ENCODE data around the gene NHLRC3. TPM values are rescaled to one million over a fixed set of nuclear protein-coding genes. Genes with fewer than 3 reads are reported as not detected.

The NHLRC3 gene
- total RNA-seq, 1 donor from 2014 or later: 35.4 TPM

DNA sequence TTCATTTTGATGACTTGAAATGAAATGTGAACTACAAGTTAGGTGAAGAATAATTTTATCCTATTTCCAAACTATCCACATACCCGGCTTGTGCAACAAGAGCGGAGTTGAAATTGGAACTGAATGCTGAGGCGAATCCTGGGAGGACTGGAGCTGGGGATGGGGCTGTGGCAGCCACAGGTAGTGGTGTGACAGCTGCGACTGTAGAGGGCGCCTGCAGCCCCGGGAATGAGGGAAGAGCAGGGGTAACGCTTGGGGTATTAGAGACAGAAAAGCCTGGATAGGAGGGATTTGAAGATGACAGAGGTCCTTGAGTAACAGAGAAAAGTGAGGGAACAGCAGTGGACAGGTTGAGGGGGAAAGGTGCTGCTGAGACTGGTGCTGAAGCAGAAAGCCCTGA, 25.6 kb upstream of the NHLRC3 start:
- ATAC-seq (no peak), DNase-seq (no peak)
- intact Hi-C loops (cut with DNase I): no loop called here
- Histone ChIP-seq H3K4me3 (no peak overlapping the region), H3K9me3 (no peaks in the 10 kb centered on the region), H3K4me1 (no peaks in the 10 kb centered on the region), H3K36me3 (peaks cover 95% of the 10 kb centered on the region), H3K27ac (no peak overlapping the region), H3K27me3 (ENCODE audit: low read depth) (no peaks in the 10 kb centered on the region)
- TF ChIP-seq, protein P1, sequence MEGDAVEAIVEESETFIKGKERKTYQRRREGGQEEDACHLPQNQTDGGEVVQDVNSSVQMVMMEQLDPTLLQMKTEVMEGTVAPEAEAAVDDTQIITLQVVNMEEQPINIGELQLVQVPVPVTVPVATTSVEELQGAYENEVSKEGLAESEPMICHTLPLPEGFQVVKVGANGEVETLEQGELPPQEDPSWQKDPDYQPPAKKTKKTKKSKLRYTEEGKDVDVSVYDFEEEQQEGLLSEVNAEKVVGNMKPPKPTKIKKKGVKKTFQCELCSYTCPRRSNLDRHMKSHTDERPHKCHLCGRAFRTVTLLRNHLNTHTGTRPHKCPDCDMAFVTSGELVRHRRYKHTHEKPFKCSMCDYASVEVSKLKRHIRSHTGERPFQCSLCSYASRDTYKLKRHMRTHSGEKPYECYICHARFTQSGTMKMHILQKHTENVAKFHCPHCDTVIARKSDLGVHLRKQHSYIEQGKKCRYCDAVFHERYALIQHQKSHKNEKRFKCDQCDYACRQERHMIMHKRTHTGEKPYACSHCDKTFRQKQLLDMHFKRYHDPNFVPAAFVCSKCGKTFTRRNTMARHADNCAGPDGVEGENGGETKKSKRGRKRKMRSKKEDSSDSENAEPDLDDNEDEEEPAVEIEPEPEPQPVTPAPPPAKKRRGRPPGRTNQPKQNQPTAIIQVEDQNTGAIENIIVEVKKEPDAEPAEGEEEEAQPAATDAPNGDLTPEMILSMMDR (IDR thresholded peaks at IDR 0.05): no peak

DNA sequence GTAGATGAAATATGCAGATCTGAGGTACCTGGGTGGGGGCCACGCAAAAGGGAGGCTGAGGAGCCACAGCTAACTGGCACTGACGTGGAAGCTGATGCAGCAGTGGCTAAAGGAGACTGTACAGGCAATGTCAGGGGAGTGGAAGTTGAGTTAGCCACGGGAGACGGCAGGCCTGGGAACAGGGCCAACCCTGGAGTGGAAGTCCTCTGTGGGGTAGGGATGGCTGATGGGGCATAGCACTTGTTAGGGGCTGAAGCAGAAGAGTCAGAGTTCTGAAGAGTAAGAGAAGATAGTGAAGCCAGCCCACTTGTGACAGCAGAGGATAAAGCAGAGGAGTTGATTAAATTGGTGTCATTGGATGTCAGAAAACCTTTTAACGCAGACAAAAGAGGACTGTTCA, 24.8 kb upstream of the NHLRC3 start:
- DNase-seq (no peak), ATAC-seq (no peak)
- Histone ChIP-seq H3K27me3 (ENCODE audit: low read depth) (no peaks in the 10 kb centered on the region), H3K9me3 (no peaks in the 10 kb centered on the region), H3K36me3 (peaks cover 97% of the 10 kb centered on the region), H3K27ac (no peak overlapping the region), H3K4me3 (no peak overlapping the region), H3K4me1 (no peaks in the 10 kb centered on the region)
- TF ChIP-seq, protein P1 (IDR thresholded peaks at IDR 0.05): no peak
- intact Hi-C loops (cut with DNase I): no loop called here

DNA sequence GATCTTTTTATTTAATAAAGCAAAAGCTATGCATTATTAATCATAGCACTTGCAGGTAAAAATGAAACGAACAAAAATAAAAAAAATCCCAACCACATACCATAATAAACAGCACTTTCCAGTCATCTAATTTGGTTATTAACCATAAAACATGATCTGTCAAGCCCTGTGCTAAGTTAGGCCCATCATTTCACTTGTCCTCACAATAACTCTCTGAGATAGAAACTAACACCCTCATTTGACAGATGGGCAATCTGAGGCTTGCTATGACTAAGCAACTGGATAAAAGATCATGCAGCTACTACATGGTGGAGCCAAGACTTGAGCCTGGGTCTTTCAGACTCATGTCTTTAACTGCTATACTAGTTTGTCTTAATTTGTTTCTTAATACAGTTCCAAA, 22.2 kb upstream of the NHLRC3 start:
- ATAC-seq: no peak
- Histone ChIP-seq H3K4me3 (no peak overlapping the region), H3K27ac (no peak overlapping the region), H3K27me3 (ENCODE audit: low read depth) (no peaks in the 10 kb centered on the region), H3K4me1 (no peaks in the 10 kb centered on the region), H3K9me3 (no peaks in the 10 kb centered on the region), H3K36me3 (peaks cover 83% of the 10 kb centered on the region)
- TF ChIP-seq, protein P1 (IDR thresholded peaks at IDR 0.05): no peak
- no peak for DNase-seq
- intact Hi-C loops (cut with DNase I): no loop called here

DNA sequence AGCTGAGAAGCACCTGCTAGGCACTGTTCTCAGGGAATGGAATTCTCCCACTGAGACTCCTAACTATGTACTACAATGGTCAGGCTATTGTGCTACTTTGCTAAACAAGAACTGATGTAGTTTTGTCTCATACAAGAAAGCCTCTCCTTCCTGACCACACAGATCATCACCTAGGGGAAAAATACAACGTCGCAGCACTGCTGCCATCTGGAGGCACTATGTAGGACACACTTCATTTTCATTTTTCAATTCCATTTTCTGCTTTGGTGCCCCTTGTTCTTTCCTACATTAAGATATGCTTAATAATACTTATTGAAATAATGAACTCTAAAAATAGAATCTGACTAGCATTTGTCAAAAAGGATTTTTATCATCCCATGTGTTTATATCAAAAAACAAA, 21.5 kb upstream of the NHLRC3 start:
- ATAC-seq: no peak
- no peaks in the 10 kb centered on the region for H3K27me3 ChIP-seq (ENCODE audit: low read depth)
- intact Hi-C loops (cut with DNase I): no loop called here
- H3K9me3 ChIP-seq: no peaks in the 10 kb centered on the region
- H3K27ac ChIP-seq: no peak overlapping the region
- H3K4me3 ChIP-seq: no peak overlapping the region
- no peak for DNase-seq
- H3K36me3 ChIP-seq: peaks cover 81% of the 10 kb centered on the region
- no peaks in the 10 kb centered on the region for H3K4me1 ChIP-seq
- TF ChIP-seq, protein P1 (IDR thresholded peaks at IDR 0.05): peak; percentile 34

DNA sequence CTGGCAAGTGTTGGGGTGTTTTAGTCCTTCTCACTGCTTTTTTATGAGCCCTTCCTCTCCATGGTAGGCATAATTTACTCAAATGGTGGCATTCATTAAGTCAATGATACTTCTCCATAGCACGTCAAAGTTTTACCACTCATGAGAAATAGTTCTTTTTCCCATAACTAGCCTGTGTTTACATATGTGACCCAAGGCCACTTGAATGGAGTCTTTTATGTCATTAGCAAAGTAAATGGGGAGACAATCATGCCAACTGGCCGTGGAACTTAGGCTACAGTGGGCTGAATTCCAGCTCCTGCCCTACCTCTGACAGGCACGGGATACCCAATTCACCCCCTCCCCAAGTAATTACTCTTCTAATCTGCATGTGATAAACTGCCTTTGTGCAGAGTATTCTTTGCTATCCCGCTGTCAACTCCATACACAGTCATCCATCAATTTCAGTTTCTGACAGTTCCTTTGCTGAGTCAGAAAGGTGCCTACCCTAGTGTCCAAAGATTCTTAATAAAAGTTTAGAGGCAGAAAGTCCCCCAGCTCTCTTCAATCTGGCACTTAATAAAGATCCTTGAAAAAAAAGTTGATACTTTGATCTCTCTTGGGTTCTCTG, 17.3 kb upstream of the NHLRC3 start:
- Histone ChIP-seq H3K4me1 (no peaks in the 10 kb centered on the region), H3K4me3 (no peak overlapping the region), H3K9me3 (no peaks in the 10 kb centered on the region), H3K27ac (no peak overlapping the region), H3K36me3 (peaks cover 81% of the 10 kb centered on the region), H3K27me3 (ENCODE audit: low read depth) (no peaks in the 10 kb centered on the region)
- no peak for DNase-seq
- TF ChIP-seq, protein P1 (IDR thresholded peaks at IDR 0.05): no peak
- peak in 1 of 2 donors; percentile 61 for ATAC-seq
- intact Hi-C loops (cut with DNase I): no loop called here
